D341Med (cell line): ENCODE results near the gene ICAM2.
A peak's percentile ranks its signal among the peaks of the same experiment; 100 is the strongest.
"Not testable (repeated sequence)": the region's sequence is repeated elsewhere in the genome, so short reads cannot be mapped to it uniquely, and the experiment has no call there.

ENCODE experiments used
- DNase-seq: peaks from one replicate; pipeline ENCODE4 v3.0.0; 2012; ENCODE audit warnings: low spot score

The ICAM2 gene

GRCh38 chr17:64009571-64010402, 10.6 kb downstream of the ICAM2 start:
- DNase-seq, result no peak

- DNase-seq, result no peak
Measured at GRCh38 chr17:64008830-64009229, 11.6 kb downstream of the ICAM2 start.

GRCh38 chr17:64008346-64008745, 12.1 kb downstream of the ICAM2 start:
- no peak for DNase-seq

GRCh38 chr17:64007838-64008282, 12.6 kb downstream of the ICAM2 start:
- DNase-seq, result no peak

- DNase-seq, result not testable (repeated sequence)
Measured at GRCh38 chr17:64007089-64007837, 13.2 kb downstream of the ICAM2 start.

- no peak for DNase-seq
Measured at GRCh38 chr17:64006361-64007088, 13.9 kb downstream of the ICAM2 start.

- peak; percentile 46 for DNase-seq
Measured at GRCh38 chr17:64005734-64006167, 14.7 kb downstream of the ICAM2 start.

GRCh38 chr17:64004903-64005733, 15.3 kb downstream of the ICAM2 start:
- DNase-seq, result no peak

- DNase-seq, result no peak
Measured at GRCh38 chr17:64004218-64004770, 16.1 kb downstream of the ICAM2 start.

GRCh38 chr17:64003526-64004121, 16.8 kb downstream of the ICAM2 start:
- no peak for DNase-seq

GRCh38 chr17:64002658-64003525, 17.5 kb downstream of the ICAM2 start:
- DNase-seq, result no peak

- DNase-seq, result no peak
Measured at GRCh38 chr17:64001763-64002529, 18.5 kb downstream of the ICAM2 start.

GRCh38 chr17:64001091-64001579, 19.3 kb downstream of the ICAM2 start:
- DNase-seq, result no peak

- no peak for DNase-seq
Measured at GRCh38 chr17:63999680-64000531, 20.5 kb downstream of the ICAM2 start.

- DNase-seq, result peak; percentile 51
Measured at GRCh38 chr17:63998721-63999679, 21.4 kb downstream of the ICAM2 start.

- peak; percentile 86 for DNase-seq
Measured at GRCh38 chr17:63998050-63998720, 22.2 kb downstream of the ICAM2 start, which contains the start of gene PRR29. PRR29 (plus strand) TSS chr17:63998351; CDS start chr17:63998365, 14 bp downstream.
